Liver (tissue), 9 donors: Measurements from ENCODE around the gene HCRTR1. TPM values are rescaled to one million over a fixed set of nuclear protein-coding genes. Genes with fewer than 3 reads are reported as not detected.
A peak's percentile ranks its signal among the peaks of the same experiment; 100 is the strongest.

Source experiments
- DNase-seq: peaks from one replicate; pipeline ENCODE4 v3.0.0-alpha.2; 2017; ENCODE audit warnings: low spot score
- H3K27ac ChIP-seq, 2 donors: one replicate each; pipeline ENCODE4 v1.7.0; 2013; ENCODE audit warnings: inconsistent platforms in 2 of 2, low read length in 2 of 2, control low read depth in 1 of 2, low read depth in 1 of 2, mild to moderate bottlenecking in 1 of 2
- H3K27me3 ChIP-seq, 4 donors: one replicate each; pipeline versions ENCODE4 v1.6.1 to v1.7.0; 2013; ENCODE audit warnings: low read length in 3 of 4, inconsistent platforms in 1 of 4, mild to moderate bottlenecking in 1 of 4, moderate library complexity in 1 of 4; ENCODE audit not compliant: control insufficient read depth in 4 of 4, insufficient read depth in 4 of 4
- H3K36me3 ChIP-seq, 4 donors: one replicate each; pipeline versions ENCODE4 v1.6.1 to v1.7.0; 2013; ENCODE audit warnings: low read length in 3 of 4, mild to moderate bottlenecking in 3 of 4, low read depth in 1 of 4, moderate library complexity in 1 of 4; ENCODE audit not compliant: control insufficient read depth in 4 of 4, insufficient read depth in 3 of 4
- H3K4me1 ChIP-seq, 4 donors: one replicate each; pipeline versions ENCODE4 v1.6.1 to v1.7.0; 2013; ENCODE audit warnings: low read length in 3 of 4, mild to moderate bottlenecking in 3 of 4, moderate library complexity in 1 of 4; ENCODE audit not compliant: control insufficient read depth in 4 of 4, insufficient read depth in 4 of 4
- H3K4me3 ChIP-seq, 3 donors: one replicate each; pipeline versions ENCODE4 v1.6.1 to v1.7.0; 2013; ENCODE audit warnings: low read length in 3 of 3, control low read depth in 1 of 3, low read depth in 1 of 3, mild to moderate bottlenecking in 1 of 3
- H3K9ac ChIP-seq, 2 donors: one replicate each; pipeline ENCODE4 v1.7.0; 2013; ENCODE audit warnings: low read length in 2 of 2, mild to moderate bottlenecking in 2 of 2, moderate library complexity in 2 of 2, control low read depth in 1 of 2, low read depth in 1 of 2
- H3K9me3 ChIP-seq, 4 donors: one replicate each; pipeline versions ENCODE4 v1.6.1 to v1.7.0; 2013; ENCODE audit warnings: low read length in 3 of 4; ENCODE audit not compliant: control insufficient read depth in 4 of 4
- EGR1 ChIP-seq, 2 donors: IDR thresholded peaks; 2 replicates each; pipeline ENCODE4 v1.6.1; 2016 to 2018; ENCODE audit warnings: antibody characterized with exemption in 2 of 2, low read depth in 2 of 2
- FOXA1 ChIP-seq: IDR thresholded peaks from 2 replicates; pipeline ENCODE4 v1.6.1; 2016; ENCODE audit warnings: antibody characterized with exemption
- FOXA2 ChIP-seq: IDR thresholded peaks from 2 replicates; pipeline ENCODE4 v1.6.1; 2016; ENCODE audit warnings: antibody characterized with exemption
- GABPA ChIP-seq, 2 donors: IDR thresholded peaks in 1 of 2; conservative IDR thresholded peaks in 1 of 2; 2 replicates each; pipeline ENCODE4 v1.6.1; 2016; ENCODE audit warnings: antibody characterized with exemption in 2 of 2, mild to moderate bottlenecking in 1 of 2, moderate library complexity in 1 of 2
- HNF4G ChIP-seq: IDR thresholded peaks from 2 replicates; pipeline ENCODE4 v1.6.1; 2016; ENCODE audit warnings: antibody characterized with exemption
- NR2F2 ChIP-seq: IDR thresholded peaks from 2 replicates; pipeline ENCODE4 v1.6.1; 2016; ENCODE audit warnings: antibody characterized with exemption
- RAD21 ChIP-seq, 2 donors: IDR thresholded peaks; 2 replicates each; pipeline ENCODE4 v1.6.1; 2016; ENCODE audit warnings: antibody characterized with exemption in 2 of 2, mild to moderate bottlenecking in 2 of 2
- SP1 ChIP-seq: IDR thresholded peaks from 2 replicates; pipeline ENCODE4 v1.6.1; 2018; ENCODE audit warnings: antibody characterized with exemption, mild to moderate bottlenecking
- TAF1 ChIP-seq: conservative IDR thresholded peaks from 2 replicates; pipeline ENCODE4 v1.6.1; 2016; ENCODE audit warnings: antibody characterized with exemption, mild to moderate bottlenecking
- YY1 ChIP-seq: IDR thresholded peaks from 2 replicates; pipeline ENCODE4 v1.6.1; 2016; ENCODE audit warnings: antibody characterized with exemption, mild to moderate bottlenecking
- ZBTB33 ChIP-seq: IDR thresholded peaks from 2 replicates; pipeline ENCODE4 v1.6.1; 2016; ENCODE audit warnings: antibody characterized with exemption
- WGBS: extraction: QIAGEN DNeasy Blood & Tissue Kit; methylation state at CpG from one replicate; pipeline ENCODE4 v1.1.7; 2013; 5-methylcytosine and 5-hydroxymethylcytosine counted together
- polyA plus RNA-seq, 2 donors: library from polyadenylated mRNA; stranded (reverse) in 1 of 2; unstranded in 1 of 2; fragments of 200-250 nt in 1 of 2; fragments of >200 nt in 1 of 2; fragmentation: Nextera tagmentation in 1 of 2; extraction: Ambion mirVana in 1 of 2; gene quantifications; one replicate each; pipeline versions ENCODE4 v1.2.1 to v1.2.3, GENCODE V29; 2013 to 2015
- total RNA-seq, 2 donors: library from RNA; depleted of rRNA; stranded (reverse); fragments of >200 nt; gene quantifications; one replicate each; pipeline ENCODE4 v1.2.3, GENCODE V29; 2014
- TF ChIP-seq, protein P1 (sequence below): IDR thresholded peaks from 2 replicates; pipeline ENCODE4 v1.6.1; 2016; ENCODE audit warnings: antibody characterized with exemption
- TF ChIP-seq, protein P2 (sequence below): fragments of 150-350 bp; IDR thresholded peaks from 2 replicates; pipeline ENCODE4 v1.5.1; 2017; ENCODE audit warnings: improper control_type of control experiment, low read depth, low read length; ENCODE audit not compliant: missing input control
- TF ChIP-seq, protein P3 (sequence below): IDR thresholded peaks from 2 replicates; pipeline ENCODE4 v1.6.1; 2016; ENCODE audit warnings: antibody characterized with exemption
- TF ChIP-seq, protein P4 (sequence below): IDR thresholded peaks from 2 replicates; pipeline ENCODE4 v1.6.1; 2016; ENCODE audit warnings: antibody characterized with exemption, mild to moderate bottlenecking
- donor health status: healthy.
- donor health status: healthy.
- donor health status: healthy.
- donor health status: healthy.
- donor health status: healthy.

Gene HCRTR1
- total and polyA plus RNA-seq, 4 donors, result 0.06 TPM; not detected in 3

GRCh38 chr1:31632649-31633048, 15.2 kb downstream of the HCRTR1 start (continued):
- TF ChIP-seq, protein P1, sequence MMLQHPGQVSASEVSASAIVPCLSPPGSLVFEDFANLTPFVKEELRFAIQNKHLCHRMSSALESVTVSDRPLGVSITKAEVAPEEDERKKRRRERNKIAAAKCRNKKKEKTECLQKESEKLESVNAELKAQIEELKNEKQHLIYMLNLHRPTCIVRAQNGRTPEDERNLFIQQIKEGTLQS, result no peak
- TF ChIP-seq GABPA (IDR thresholded peaks at IDR 0.05 in 1 of 2, conservative IDR thresholded peaks at IDR 0.05 in 1 of 2) (no peak), ZBTB33 (no peak), EGR1 (IDR thresholded peaks at IDR 0.05; ENCODE audit: low read depth in 2 of 2) (no peak), YY1 (no peak), HNF4G (no peak), NR2F2 (no peak), SP1 (no peak), FOXA1 (no peak)

DNA sequence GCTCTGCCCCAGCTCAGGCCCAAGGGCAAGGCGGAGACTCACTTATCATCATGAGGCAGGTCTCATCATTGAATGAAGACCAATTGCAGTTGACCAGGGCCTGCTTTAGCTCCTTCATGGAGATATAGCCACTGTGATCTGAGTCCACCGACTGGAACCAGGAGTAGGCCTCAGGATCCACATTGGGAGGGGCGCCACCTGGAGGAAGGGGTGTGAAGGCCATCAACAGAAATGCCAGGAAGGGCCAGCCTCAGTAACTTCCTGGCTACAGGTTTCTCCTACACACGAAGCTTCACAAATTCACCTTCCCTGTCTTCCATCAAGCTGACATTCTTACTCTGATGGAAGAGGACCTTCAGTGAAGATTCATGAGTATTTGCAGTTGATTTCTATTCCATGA, 15.6 kb downstream of the HCRTR1 start:
- Histone ChIP-seq H3K4me3 (no peak overlapping the region), H3K27me3 (no peaks in the 10 kb centered on the region), H3K9ac (no peak overlapping the region), H3K36me3 (peaks cover 17 to 55% (median 42%) of the 10 kb centered on the region in 4 donors), H3K4me1 (no peaks in the 10 kb centered on the region), H3K9me3 (no peaks in the 10 kb centered on the region), H3K27ac (no peak overlapping the region)
- DNase-seq, result peak; percentile 45
- TF ChIP-seq, protein P2, sequence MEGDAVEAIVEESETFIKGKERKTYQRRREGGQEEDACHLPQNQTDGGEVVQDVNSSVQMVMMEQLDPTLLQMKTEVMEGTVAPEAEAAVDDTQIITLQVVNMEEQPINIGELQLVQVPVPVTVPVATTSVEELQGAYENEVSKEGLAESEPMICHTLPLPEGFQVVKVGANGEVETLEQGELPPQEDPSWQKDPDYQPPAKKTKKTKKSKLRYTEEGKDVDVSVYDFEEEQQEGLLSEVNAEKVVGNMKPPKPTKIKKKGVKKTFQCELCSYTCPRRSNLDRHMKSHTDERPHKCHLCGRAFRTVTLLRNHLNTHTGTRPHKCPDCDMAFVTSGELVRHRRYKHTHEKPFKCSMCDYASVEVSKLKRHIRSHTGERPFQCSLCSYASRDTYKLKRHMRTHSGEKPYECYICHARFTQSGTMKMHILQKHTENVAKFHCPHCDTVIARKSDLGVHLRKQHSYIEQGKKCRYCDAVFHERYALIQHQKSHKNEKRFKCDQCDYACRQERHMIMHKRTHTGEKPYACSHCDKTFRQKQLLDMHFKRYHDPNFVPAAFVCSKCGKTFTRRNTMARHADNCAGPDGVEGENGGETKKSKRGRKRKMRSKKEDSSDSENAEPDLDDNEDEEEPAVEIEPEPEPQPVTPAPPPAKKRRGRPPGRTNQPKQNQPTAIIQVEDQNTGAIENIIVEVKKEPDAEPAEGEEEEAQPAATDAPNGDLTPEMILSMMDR, result peak; percentile 31
- peak in 1 of 2 donors; percentile 42 for TF ChIP-seq RAD21 (IDR thresholded peaks at IDR 0.05)
- TF ChIP-seq, protein P3, sequence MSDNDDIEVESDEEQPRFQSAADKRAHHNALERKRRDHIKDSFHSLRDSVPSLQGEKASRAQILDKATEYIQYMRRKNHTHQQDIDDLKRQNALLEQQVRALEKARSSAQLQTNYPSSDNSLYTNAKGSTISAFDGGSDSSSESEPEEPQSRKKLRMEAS, result no peak
- WGBS, result 73% methylated on average over 4 of the region's 4 CpGs

- Histone ChIP-seq H3K36me3 (peaks cover 0 to 9% (median 4%) of the 10 kb centered on the region in 4 donors), H3K9me3 (no peaks in the 10 kb centered on the region), H3K27ac (no peak overlapping the region), H3K4me1 (peaks cover 0 to 10% (median 2%) of the 10 kb centered on the region in 4 donors), H3K27me3 (no peaks in the 10 kb centered on the region), H3K4me3 (no peak overlapping the region), H3K9ac (no peak overlapping the region)
- DNase-seq, result no peak
- 81% methylated on average over 5 of the region's 5 CpGs for WGBS
- TF ChIP-seq TAF1, result no peak
- TF ChIP-seq, protein P4, sequence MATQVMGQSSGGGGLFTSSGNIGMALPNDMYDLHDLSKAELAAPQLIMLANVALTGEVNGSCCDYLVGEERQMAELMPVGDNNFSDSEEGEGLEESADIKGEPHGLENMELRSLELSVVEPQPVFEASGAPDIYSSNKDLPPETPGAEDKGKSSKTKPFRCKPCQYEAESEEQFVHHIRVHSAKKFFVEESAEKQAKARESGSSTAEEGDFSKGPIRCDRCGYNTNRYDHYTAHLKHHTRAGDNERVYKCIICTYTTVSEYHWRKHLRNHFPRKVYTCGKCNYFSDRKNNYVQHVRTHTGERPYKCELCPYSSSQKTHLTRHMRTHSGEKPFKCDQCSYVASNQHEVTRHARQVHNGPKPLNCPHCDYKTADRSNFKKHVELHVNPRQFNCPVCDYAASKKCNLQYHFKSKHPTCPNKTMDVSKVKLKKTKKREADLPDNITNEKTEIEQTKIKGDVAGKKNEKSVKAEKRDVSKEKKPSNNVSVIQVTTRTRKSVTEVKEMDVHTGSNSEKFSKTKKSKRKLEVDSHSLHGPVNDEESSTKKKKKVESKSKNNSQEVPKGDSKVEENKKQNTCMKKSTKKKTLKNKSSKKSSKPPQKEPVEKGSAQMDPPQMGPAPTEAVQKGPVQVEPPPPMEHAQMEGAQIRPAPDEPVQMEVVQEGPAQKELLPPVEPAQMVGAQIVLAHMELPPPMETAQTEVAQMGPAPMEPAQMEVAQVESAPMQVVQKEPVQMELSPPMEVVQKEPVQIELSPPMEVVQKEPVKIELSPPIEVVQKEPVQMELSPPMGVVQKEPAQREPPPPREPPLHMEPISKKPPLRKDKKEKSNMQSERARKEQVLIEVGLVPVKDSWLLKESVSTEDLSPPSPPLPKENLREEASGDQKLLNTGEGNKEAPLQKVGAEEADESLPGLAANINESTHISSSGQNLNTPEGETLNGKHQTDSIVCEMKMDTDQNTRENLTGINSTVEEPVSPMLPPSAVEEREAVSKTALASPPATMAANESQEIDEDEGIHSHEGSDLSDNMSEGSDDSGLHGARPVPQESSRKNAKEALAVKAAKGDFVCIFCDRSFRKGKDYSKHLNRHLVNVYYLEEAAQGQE, result no peak
- no peak for TF ChIP-seq FOXA2
- TF ChIP-seq ZBTB33, result no peak
Observed at GRCh38 chr1:31637915-31638673, 20.6 kb downstream of the HCRTR1 start.
